ENCODE measurements around the gene RTN4RL2. TPM values are rescaled to one million over a fixed set of nuclear protein-coding genes. Genes with fewer than 3 reads are reported as not detected.

The RTN4RL2 gene
- total and polyA plus RNA-seq, 9 of the 15 experiments (the other 6 are each of a cell fraction or from before 2014, with no cell fraction given): 0.06 to 1.9 (median 0.34) TPM; not detected in 4

- TF ChIP-seq ZNF699 (CRISPR knock-in tag; IDR thresholded peaks at IDR 0.05; ENCODE audit: insufficient replicate concordance) (no peak), NFRKB (IDR thresholded peaks at IDR 0.05; ENCODE audit: low read depth) (no peak), RB1 (IDR thresholded peaks at IDR 0.05; ENCODE audit: low read depth) (no peak), MYC (IDR thresholded peaks at IDR 0.05; ENCODE audit: low read depth, low read length) (no peak), MYC (CRISPR knock-in tag; IDR thresholded peaks at IDR 0.05; ENCODE audit: borderline replicate concordance, low read depth) (no peak), ZBTB9 (CRISPR knock-in tag; IDR thresholded peaks at IDR 0.05) (no peak), CBX8 (IDR thresholded peaks at IDR 0.05; ENCODE audit: borderline replicate concordance, extremely low read depth, low read depth, low read length, poor library complexity, severe bottlenecking) (no peak), CREBBP (IDR thresholded peaks at IDR 0.05; ENCODE audit: low read depth, low read length) (no peak), FOXA1 (IDR thresholded peaks at IDR 0.05; ENCODE audit: borderline replicate concordance) (no peak), ZZZ3 (IDR thresholded peaks at IDR 0.05) (no peak), SP1 (CRISPR knock-in tag; IDR thresholded peaks at IDR 0.05) (0 out of 2 replicates have a peak, but pooled peaks have one; percentile 23), PKNOX1 (IDR thresholded peaks at IDR 0.05) (peak; percentile 36; the same call in 1 of the 2 replicates), ZNF175 (CRISPR knock-in tag; IDR thresholded peaks at IDR 0.05; ENCODE audit: low read depth) (no peak), ZNF124 (CRISPR knock-in tag; IDR thresholded peaks at IDR 0.05) (no peak), WHSC1 (IDR thresholded peaks at IDR 0.05; ENCODE audit: low read length) (no peak), BRD9 (IDR thresholded peaks at IDR 0.05; ENCODE audit: low read depth, partially characterized antibody) (no peak), ZNF133 (CRISPR knock-in tag; IDR thresholded peaks at IDR 0.05) (no peak), CBFA2T3 (IDR thresholded peaks at IDR 0.05) (peak; percentile 70), RERE (CRISPR knock-in tag; IDR thresholded peaks at IDR 0.05; ENCODE audit: borderline replicate concordance) (no peak), CSDE1 (IDR thresholded peaks at IDR 0.05) (no peak), CC2D1A (IDR thresholded peaks at IDR 0.05) (no peak), NCOA1 (IDR thresholded peaks at IDR 0.05; ENCODE audit: low read depth) (no peak), ARID1B (IDR thresholded peaks at IDR 0.05) (no peak), EZH2 (IDR thresholded peaks at IDR 0.05; ENCODE audit: borderline replicate concordance, low read depth, low read length) (no peak), HDAC1 (IDR thresholded peaks at IDR 0.05) (no peak)
Observed at GRCh38 chr11:57428643-57429042, 31.7 kb upstream of the RTN4RL2 start (continued).
